HG03457 (cell line): ENCODE data around the gene TPD52L2.
"Not testable (repeated sequence)": the region's sequence is repeated elsewhere in the genome, so short reads cannot be mapped to it uniquely, and the experiment has no call there.

Source experiments
- ATAC-seq: cut with Tn5 transposase; IDR thresholded peaks from one replicate; pipeline ENCODE4 v1.9.1; 2021; ENCODE audit warnings: moderate number of reproducible peaks; ENCODE audit not compliant: unreplicated experiment

Gene TPD52L2

GRCh38 chr20:63895202-63895951 lies 30.3 kb downstream of the TPD52L2 start:
- no peak for ATAC-seq

GRCh38 chr20:63895952-63896263 lies 30.8 kb downstream of the TPD52L2 start:
- no peak for ATAC-seq

GRCh38 chr20:63896264-63897105 lies 31.4 kb downstream of the TPD52L2 start:
- ATAC-seq = no peak

- ATAC-seq = no peak
These were observed 33.0 kb downstream of the TPD52L2 start for GRCh38 chr20:63897978-63898561.

- ATAC-seq = no peak
These were observed 34.0 kb downstream of the TPD52L2 start for GRCh38 chr20:63898882-63899558.

- no peak for ATAC-seq
These were observed 35.3 kb downstream of the TPD52L2 start for GRCh38 chr20:63900413-63900812.

- no peak for ATAC-seq
These were observed 38.9 kb downstream of the TPD52L2 start for GRCh38 chr20:63903796-63904561.

- ATAC-seq = no peak
These were observed 43.1 kb downstream of the TPD52L2 start for GRCh38 chr20:63908008-63908682.

GRCh38 chr20:63911176-63911575 lies 46.1 kb downstream of the TPD52L2 start:
- ATAC-seq = no peak

- ATAC-seq = no peak
These were observed 48.7 kb downstream of the TPD52L2 start for GRCh38 chr20:63913768-63914167.

- no peak for ATAC-seq
These were observed 50.4 kb downstream of the TPD52L2 start for GRCh38 chr20:63915471-63915870.

GRCh38 chr20:63916371-63916939 lies 51.4 kb downstream of the TPD52L2 start:
- ATAC-seq = not testable (repeated sequence)

- no peak for ATAC-seq
These were observed 52.7 kb downstream of the TPD52L2 start for GRCh38 chr20:63917811-63918210.

GRCh38 chr20:63919130-63919529 lies 54.1 kb downstream of the TPD52L2 start:
- no peak for ATAC-seq

- no peak for ATAC-seq
These were observed 55.2 kb downstream of the TPD52L2 start for GRCh38 chr20:63920226-63920625.

GRCh38 chr20:63923651-63924050 lies 58.6 kb downstream of the TPD52L2 start:
- no peak for ATAC-seq

- no peak for ATAC-seq
These were observed 59.2 kb downstream of the TPD52L2 start for GRCh38 chr20:63924241-63924640.

- no peak for ATAC-seq
These were observed 61.2 kb downstream of the TPD52L2 start for GRCh38 chr20:63926298-63926697.

- no peak for ATAC-seq
These were observed 64.0 kb downstream of the TPD52L2 start for GRCh38 chr20:63929071-63929470.

GRCh38 chr20:63929473-63929883 lies 64.4 kb downstream of the TPD52L2 start:
- not testable (repeated sequence) for ATAC-seq
